Activated naive CD8-positive, alpha-beta T cell (primary cell): ENCODE measurements around the gene COL27A1.

Source experiments
- H3K27ac Mint-ChIP-seq: one replicate; pipeline ENCODE4 v1.8.0; 2021; ENCODE audit warnings: mixed read lengths
- H3K27me3 Mint-ChIP-seq: one replicate; pipeline ENCODE4 v1.8.0; 2021; ENCODE audit warnings: mixed read lengths
- H3K36me3 Mint-ChIP-seq: one replicate; pipeline ENCODE4 v1.8.0; 2021; ENCODE audit warnings: mixed read lengths
- H3K4me1 Mint-ChIP-seq: one replicate; pipeline ENCODE4 v1.8.0; 2021; ENCODE audit warnings: low read depth, mixed read lengths
- H3K4me3 Mint-ChIP-seq: one replicate; pipeline ENCODE4 v1.8.0; 2021; ENCODE audit warnings: mild to moderate bottlenecking, mixed read lengths
- H3K9me3 Mint-ChIP-seq: one replicate; pipeline ENCODE4 v1.8.0; 2021; ENCODE audit warnings: low read depth, mixed read lengths

The COL27A1 gene

GRCh38 chr9:114177423-114178064, 22.2 kb downstream of the COL27A1 start:
- Mint-ChIP-seq H3K4me3 (no peak overlapping the region), H3K9me3 (no peaks in the 10 kb centered on the region), H3K27me3 (no peaks in the 10 kb centered on the region), H3K27ac (no peak overlapping the region), H3K36me3 (no peaks in the 10 kb centered on the region), H3K4me1 (no peaks in the 10 kb centered on the region)

GRCh38 chr9:114178076-114178475, 22.7 kb downstream of the COL27A1 start:
- Mint-ChIP-seq H3K4me3 (no peak overlapping the region), H3K4me1 (no peaks in the 10 kb centered on the region), H3K27ac (no peak overlapping the region)

GRCh38 chr9:114178756-114179450, 23.6 kb downstream of the COL27A1 start:
- Mint-ChIP-seq H3K4me3 (no peak overlapping the region), H3K27me3 (no peaks in the 10 kb centered on the region), H3K36me3 (no peaks in the 10 kb centered on the region), H3K4me1 (no peaks in the 10 kb centered on the region), H3K27ac (no peak overlapping the region), H3K9me3 (no peaks in the 10 kb centered on the region)

More at GRCh38 chr9:114178076-114178475, 22.7 kb downstream of the COL27A1 start:
- H3K27me3 Mint-ChIP-seq: no peaks in the 10 kb centered on the region
- no peaks in the 10 kb centered on the region for H3K9me3 Mint-ChIP-seq
- no peaks in the 10 kb centered on the region for H3K36me3 Mint-ChIP-seq

GRCh38 chr9:114179516-114179915, 24.2 kb downstream of the COL27A1 start:
- no peak overlapping the region for H3K4me3 Mint-ChIP-seq
- no peak overlapping the region for H3K27ac Mint-ChIP-seq
- H3K9me3 Mint-ChIP-seq: no peaks in the 10 kb centered on the region
- no peaks in the 10 kb centered on the region for H3K4me1 Mint-ChIP-seq
- no peaks in the 10 kb centered on the region for H3K27me3 Mint-ChIP-seq
- H3K36me3 Mint-ChIP-seq: no peaks in the 10 kb centered on the region

GRCh38 chr9:114180696-114181606, 25.6 kb downstream of the COL27A1 start:
- H3K27ac Mint-ChIP-seq: no peak overlapping the region
- H3K9me3 Mint-ChIP-seq: no peaks in the 10 kb centered on the region

GRCh38 chr9:114181607-114182409, 26.5 kb downstream of the COL27A1 start:
- Mint-ChIP-seq H3K36me3 (no peaks in the 10 kb centered on the region), H3K4me3 (no peak overlapping the region), H3K27me3 (no peaks in the 10 kb centered on the region), H3K4me1 (no peaks in the 10 kb centered on the region), H3K9me3 (no peaks in the 10 kb centered on the region), H3K27ac (no peak overlapping the region)

More at GRCh38 chr9:114180696-114181606, 25.6 kb downstream of the COL27A1 start:
- no peak overlapping the region for H3K4me3 Mint-ChIP-seq
- H3K27me3 Mint-ChIP-seq: no peaks in the 10 kb centered on the region
- no peaks in the 10 kb centered on the region for H3K4me1 Mint-ChIP-seq
- no peaks in the 10 kb centered on the region for H3K36me3 Mint-ChIP-seq

GRCh38 chr9:114183006-114183405, 27.7 kb downstream of the COL27A1 start:
- no peaks in the 10 kb centered on the region for H3K9me3 Mint-ChIP-seq
- H3K36me3 Mint-ChIP-seq: no peaks in the 10 kb centered on the region
- H3K27me3 Mint-ChIP-seq: no peaks in the 10 kb centered on the region
- peak overlapping the region; percentile 34 for H3K27ac Mint-ChIP-seq
- H3K4me3 Mint-ChIP-seq: no peak overlapping the region
- H3K4me1 Mint-ChIP-seq: no peaks in the 10 kb centered on the region

- Mint-ChIP-seq H3K4me1 (no peaks in the 10 kb centered on the region), H3K27ac (no peak overlapping the region), H3K4me3 (no peak overlapping the region), H3K36me3 (no peaks in the 10 kb centered on the region), H3K9me3 (peaks cover 5% of the 10 kb centered on the region), H3K27me3 (no peaks in the 10 kb centered on the region)
Measured at GRCh38 chr9:114184071-114184470, 28.7 kb downstream of the COL27A1 start.

- Mint-ChIP-seq H3K4me1 (no peaks in the 10 kb centered on the region), H3K9me3 (peaks cover 6% of the 10 kb centered on the region), H3K36me3 (no peaks in the 10 kb centered on the region), H3K27me3 (no peaks in the 10 kb centered on the region), H3K4me3 (no peak overlapping the region), H3K27ac (no peak overlapping the region)
Measured at GRCh38 chr9:114184866-114185265, 29.5 kb downstream of the COL27A1 start.

- Mint-ChIP-seq H3K4me1 (no peaks in the 10 kb centered on the region), H3K4me3 (no peak overlapping the region), H3K36me3 (peaks cover 3% of the 10 kb centered on the region), H3K9me3 (peaks cover 6% of the 10 kb centered on the region), H3K27ac (no peak overlapping the region), H3K27me3 (no peaks in the 10 kb centered on the region)
Measured at GRCh38 chr9:114185570-114186490, 30.5 kb downstream of the COL27A1 start.

- Mint-ChIP-seq H3K36me3 (peaks cover 3% of the 10 kb centered on the region), H3K27ac (no peak overlapping the region), H3K4me3 (no peak overlapping the region), H3K4me1 (no peaks in the 10 kb centered on the region), H3K9me3 (peaks cover 9% of the 10 kb centered on the region), H3K27me3 (no peaks in the 10 kb centered on the region)
Measured at GRCh38 chr9:114186605-114187289, 31.4 kb downstream of the COL27A1 start.

GRCh38 chr9:114187827-114188226, 32.5 kb downstream of the COL27A1 start:
- Mint-ChIP-seq H3K9me3 (peaks cover 9% of the 10 kb centered on the region), H3K27ac (no peak overlapping the region), H3K4me3 (no peak overlapping the region), H3K36me3 (peaks cover 3% of the 10 kb centered on the region), H3K4me1 (no peaks in the 10 kb centered on the region), H3K27me3 (no peaks in the 10 kb centered on the region)

- Mint-ChIP-seq H3K27me3 (peaks cover 5% of the 10 kb centered on the region), H3K27ac (no peak overlapping the region), H3K4me3 (no peak overlapping the region), H3K4me1 (no peaks in the 10 kb centered on the region), H3K36me3 (peaks cover 3% of the 10 kb centered on the region), H3K9me3 (peaks cover 9% of the 10 kb centered on the region)
Measured at GRCh38 chr9:114189823-114190562, 34.7 kb downstream of the COL27A1 start.
